ENCODE results near the gene POLR2F.

GRCh38 chr22:37913233-37913721 is 40.2 kb upstream of the POLR2F start:
- TF ChIP-seq CTCF (IDR thresholded peaks at IDR 0.05; ENCODE audit: poor library complexity, severe bottlenecking) (no peak), EZH2 (IDR thresholded peaks at IDR 0.05; ENCODE audit: borderline replicate concordance, insufficient read depth, low read length, poor library complexity, severe bottlenecking) (no peak), MXI1 (conservative IDR thresholded peaks at IDR 0.05; ENCODE audit: poor library complexity, severe bottlenecking) (no peak), REST (IDR thresholded peaks at IDR 0.05; ENCODE audit: borderline replicate concordance) (no peak), SMC3 (conservative IDR thresholded peaks at IDR 0.05; ENCODE audit: poor library complexity) (no peak), TAF1 (IDR thresholded peaks at IDR 0.05; ENCODE audit: low read depth) (no peak), POLR2AphosphoS5 (IDR thresholded peaks at IDR 0.05) (no peak), EP300 (conservative IDR thresholded peaks at IDR 0.05; ENCODE audit: poor library complexity, severe bottlenecking) (no peak), RAD21 (conservative IDR thresholded peaks at IDR 0.05) (no peak)
